Forelimb muscle (tissue), 1 donor: ENCODE data around the gene NELFA. TPM values are rescaled to one million over a fixed set of nuclear protein-coding genes. Genes with fewer than 3 reads are reported as not detected.

ENCODE experiments used
- DNase-seq: peaks from one replicate; pipeline ENCODE4 v3.0.0-alpha.2; 2013; ENCODE audit warnings: low read depth
- polyA plus RNA-seq: library from polyadenylated mRNA; unstranded; fragments of 120-200 nt; gene quantifications from one replicate; pipeline ENCODE4 v1.2.1, GENCODE V29; 2013; ENCODE audit not compliant: insufficient read length

The NELFA gene
- polyA plus RNA-seq, 1 donor = 21.7 TPM

DNA sequence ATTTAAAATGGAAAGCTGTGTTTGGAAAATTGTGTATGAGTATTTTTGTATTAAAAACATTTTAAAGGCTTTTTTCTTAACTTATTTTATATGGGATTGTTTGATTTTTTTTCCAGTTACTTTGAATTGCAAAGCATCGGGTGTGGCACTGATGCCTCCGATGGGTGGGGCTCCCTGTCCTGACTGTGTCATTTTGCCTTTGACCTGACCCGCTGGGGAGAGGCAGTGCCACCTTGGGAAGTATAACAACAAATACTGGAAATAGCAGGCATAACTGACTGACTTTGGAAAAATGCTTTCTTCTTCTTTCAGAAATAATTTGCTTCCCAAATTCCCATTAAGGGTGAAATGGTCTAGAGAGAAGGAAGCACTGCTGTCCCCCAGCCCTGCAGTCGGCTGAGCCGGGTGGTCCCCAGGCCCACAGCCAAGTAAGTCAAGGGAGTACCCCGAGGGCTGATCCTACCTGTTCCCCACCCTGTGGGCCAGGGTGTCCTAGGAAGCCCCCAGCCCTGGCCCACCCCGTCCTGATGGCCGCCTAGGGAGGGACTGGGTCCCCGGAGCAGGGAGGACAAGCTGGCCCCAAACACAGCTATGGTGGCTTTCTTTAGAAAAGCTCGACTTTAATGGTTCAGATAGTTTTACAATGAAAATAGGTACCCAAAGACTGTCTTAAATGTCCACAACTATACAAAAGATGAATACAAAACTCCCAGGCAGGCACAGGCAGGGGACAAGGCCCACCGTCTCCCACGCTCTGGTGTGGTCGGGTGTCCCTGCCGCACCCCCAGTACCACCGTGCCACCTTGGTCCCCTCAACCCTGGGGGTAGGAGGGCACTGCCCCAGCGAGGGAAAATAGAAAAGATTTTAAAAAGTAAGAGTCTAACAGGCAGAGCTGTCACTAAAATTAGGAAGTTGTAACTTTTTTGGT, 26.4 kb downstream of the NELFA start:
- DNase-seq = no peak

DNA sequence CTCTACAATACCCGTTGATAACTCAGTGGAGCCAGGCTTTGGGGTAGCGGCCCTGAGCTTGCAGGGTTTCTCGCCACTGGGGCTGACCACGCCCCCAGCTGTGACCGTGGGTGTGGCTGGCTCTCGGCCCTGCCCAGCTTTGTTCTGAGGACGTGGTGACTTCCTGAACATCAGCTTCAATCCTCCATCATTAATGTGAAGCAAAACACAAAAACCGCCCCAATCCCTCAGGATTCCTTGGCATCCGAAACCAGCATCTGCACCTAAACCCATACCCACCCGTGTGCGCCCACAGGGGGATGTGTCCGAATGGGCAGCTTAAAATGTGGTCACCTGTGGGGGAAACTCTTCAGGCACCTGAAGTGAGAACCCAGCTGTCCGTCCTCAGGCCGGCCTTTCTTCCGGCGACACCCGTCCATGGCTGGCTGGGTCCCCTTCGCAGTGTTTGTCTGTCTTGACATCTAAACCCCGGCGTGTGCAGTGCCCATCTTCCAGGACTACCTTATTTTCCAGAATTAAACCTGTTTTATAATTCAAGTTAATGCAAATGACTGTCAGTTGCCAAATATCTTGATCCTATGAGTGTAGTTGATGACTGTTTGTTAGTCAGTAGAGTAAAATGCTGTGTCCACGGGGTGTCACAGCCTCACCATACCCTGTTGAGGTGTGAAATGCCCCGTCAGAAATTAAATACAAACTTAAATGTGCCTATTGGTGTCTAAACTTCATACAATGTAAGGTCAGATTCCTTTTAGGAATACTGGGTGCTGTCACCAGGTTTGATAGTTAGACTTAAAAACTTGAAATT, 27.3 kb downstream of the NELFA start:
- no peak for DNase-seq

DNA sequence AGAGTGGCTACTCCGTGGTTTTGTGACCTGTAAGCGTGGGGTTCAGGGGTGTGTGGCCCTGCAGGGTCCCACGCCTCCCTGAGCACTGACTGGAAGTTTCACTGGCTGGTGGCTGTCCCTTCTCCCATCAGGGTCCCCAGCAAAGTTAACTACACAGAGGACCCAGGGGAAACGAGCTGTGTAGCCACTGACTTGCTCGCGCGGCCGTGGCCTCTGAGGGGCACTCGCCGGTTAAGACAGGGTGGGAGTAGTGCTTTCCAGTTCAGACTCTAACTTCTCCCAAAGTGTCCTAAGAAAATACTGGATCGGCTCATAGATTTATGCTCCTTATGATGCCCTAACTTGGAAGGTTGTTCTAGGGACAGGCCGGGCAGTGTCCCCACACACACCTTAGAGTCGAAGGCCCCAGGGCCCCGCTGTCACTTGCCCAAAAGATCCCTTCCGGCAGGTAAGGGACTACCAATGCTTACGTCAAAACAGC, 28.2 kb downstream of the NELFA start:
- DNase-seq = no peak

DNA sequence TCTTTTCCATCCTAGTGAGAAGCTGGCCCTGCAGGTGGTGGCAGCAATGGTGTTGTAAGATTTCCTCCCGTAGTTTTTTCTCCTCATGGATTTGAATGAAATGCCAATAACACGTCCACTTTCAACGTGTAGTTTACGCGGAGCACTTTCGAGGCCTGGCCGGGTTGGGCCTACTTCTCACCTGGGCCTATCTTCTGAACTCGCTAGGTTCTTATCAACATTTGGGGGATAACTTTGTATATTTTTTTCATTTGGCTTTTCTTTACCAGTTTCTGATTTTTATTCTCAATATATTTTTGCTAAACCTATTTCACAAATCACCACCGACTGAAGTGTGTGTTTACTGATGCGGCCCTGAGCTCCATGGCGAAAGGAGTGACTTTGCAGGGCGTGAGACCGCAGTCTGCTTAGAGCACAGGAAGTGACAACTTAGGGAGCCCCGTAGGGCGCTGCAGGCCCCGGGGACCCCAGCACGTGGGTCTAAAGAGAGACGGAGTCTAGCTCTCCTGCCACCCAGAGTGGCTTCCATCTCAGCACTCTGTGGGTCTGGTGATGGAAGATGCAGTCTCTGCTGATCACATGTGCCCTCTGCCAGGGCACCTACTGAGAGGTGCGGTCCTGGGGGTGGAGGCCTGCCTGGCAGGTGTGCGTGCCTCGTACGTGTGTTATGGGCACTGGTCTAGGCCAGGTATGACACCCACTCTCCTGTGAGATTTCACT, 29.1 kb downstream of the NELFA start:
- DNase-seq = no peak

- no peak for DNase-seq
Observed at GRCh38 chr4:1978741-1979476, 29.9 kb downstream of the NELFA start.

DNA sequence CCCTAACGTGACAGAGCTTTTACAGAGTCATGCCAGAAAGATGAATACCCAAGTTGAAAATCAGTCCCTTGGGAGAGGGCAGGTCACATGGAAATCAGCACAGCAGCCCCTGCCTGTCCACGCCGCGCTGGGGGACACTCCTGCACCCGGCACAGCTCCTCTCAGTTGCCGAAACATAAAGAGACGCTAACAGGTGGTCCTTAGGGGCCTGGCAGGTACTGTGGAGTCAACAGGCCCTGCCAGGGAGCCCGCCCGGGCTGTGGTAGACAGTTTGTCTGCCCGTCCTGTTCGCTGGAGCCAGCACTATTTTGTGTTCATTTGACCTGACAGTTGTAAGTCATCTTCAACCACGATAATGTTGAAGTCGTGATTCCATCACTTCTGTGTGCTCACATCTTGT, 30.5 kb downstream of the NELFA start:
- DNase-seq = no peak

DNA sequence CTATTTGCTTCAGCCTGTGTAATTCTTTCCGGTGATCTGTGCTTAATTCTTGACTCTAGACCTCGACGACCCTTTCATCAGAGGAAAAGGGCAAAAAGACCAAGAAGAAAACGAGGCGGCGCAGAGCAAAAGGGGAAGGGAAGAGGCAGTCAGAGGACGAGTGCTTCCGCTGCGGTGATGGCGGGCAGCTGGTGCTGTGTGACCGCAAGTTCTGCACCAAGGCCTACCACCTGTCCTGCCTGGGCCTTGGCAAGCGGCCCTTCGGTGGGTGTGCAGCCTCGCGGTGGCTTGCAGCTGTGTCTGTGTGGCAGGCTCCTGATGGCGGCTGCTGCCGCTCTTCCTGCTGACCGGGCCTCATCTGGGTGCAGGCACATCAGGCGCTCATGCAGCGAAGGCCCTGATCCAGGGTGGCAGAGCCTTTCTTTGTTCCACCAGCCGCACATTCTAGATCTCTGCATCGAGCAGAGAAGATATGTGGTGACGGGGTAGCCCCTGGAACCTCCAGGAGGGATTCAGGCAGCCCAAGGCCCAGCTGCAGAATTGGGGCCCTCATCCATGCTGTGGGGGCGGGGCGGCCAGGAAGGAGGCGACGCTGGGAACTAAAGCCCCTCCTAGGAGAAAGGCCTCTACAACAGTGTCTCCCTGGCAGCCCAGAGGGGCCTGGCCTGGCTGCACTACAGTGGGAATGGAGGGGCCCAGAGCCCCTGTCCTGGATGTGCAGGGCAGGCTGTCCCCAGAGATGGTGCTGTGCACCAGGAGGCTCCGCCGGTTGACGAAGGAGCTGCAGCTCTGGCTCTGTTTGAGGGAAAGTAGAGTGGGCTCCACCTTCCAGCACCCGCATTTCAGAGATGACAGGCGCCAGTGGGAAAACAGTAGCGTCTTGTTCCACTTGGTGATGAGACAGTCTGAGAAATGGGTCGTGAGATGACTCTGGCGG, 32.1 kb downstream of the NELFA start:
- no peak for DNase-seq

DNA sequence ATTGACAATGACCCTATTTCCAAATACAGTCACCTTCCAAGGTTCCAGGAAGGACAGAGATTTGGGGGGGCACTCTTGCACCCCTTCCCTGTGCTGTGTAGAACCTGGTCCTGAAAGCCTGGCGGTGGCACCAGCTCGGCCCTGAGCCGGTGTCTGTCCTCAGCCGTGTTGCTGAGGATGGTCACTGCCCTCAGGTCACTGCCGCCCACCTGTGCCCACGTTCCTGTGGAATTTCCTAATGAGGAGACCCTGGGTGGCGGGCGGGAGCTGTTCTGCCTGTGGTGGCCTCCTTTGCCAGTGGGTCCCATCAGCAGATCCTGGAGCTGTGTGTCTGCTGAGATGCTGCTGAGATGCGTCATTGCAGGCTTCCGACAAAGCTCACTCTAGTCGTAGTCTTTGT, 32.9 kb downstream of the NELFA start:
- no peak for DNase-seq

GRCh38 chr4:1975391-1975801, 33.4 kb downstream of the NELFA start:
- no peak for DNase-seq

- DNase-seq = no peak
Observed at GRCh38 chr4:1974840-1975239, 33.9 kb downstream of the NELFA start.

- no peak for DNase-seq
Observed at GRCh38 chr4:1973661-1974060, 35.1 kb downstream of the NELFA start.

DNA sequence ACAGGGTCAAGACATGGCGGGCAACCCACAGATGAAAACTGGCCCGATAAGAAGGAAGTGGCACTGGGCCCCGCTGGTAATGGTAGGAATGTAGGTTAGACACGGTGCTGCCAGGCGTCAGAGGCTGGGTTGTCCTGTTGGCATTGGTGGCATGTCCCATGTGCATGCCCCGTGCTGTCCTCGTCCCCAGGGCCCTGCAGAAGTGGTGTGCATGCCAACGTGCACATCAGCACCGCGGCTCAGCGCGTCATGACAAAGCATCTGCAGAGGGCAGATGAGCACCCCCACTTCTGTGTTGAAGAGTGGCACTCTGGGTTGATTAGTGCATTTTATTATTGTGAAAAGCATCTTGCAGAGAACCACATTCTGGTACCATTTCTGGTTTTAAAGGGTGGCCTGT, 35.6 kb downstream of the NELFA start:
- DNase-seq = no peak

DNA sequence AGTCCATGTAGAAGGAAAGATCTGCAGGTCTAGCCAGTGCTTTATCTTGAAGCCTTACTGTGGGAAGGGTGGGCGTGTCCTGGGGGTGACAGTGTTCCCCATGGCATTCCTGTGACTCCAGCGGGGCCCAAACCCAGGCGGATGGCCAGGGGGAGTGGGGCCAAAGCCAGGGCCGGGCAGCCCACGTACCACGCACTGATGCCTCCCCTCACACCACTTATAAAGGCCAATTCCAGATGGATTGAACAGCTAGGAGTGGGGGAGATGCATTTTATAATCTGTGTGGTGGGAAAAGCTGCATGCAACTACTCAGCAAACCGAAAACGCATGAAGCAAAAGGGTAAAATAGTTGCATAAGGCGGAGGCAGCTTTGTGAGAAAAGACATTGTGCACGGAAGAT, 36.4 kb downstream of the NELFA start:
- DNase-seq = no peak

DNA sequence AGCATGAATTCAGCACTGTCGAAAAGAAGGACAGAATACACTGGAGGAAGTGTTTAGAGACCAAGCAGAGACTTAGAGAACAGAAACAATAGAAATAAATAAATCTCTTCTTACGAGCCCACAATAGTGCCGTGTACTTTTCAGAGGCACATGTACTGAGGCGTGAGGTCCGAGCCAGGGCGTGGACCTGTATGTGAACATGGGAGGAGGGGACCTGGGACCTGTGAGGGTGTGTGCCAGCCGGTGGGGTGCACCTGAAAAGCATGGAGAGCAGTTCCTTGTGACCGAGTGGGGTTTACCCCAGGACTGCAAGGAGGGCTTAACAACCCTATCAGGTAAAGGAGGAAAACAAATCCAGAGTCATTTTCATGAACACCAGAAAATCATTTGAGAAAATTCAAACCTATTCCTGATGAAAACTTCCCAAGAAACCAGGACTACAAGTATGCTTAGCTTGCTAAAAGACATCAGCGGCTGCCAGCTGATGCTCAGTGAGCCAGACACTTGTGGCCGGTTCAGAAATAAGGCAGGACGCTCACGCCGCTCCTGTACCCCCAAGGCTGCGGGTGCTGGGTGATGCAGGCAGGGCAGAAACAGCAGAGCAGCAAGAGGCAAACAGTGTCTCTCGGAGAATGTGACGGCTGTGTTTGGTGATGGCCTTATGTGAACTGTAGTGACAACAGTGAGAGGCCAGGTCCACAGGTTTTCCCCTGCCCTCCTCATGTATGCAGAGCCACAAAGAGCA, 37.1 kb downstream of the NELFA start:
- DNase-seq = no peak

DNA sequence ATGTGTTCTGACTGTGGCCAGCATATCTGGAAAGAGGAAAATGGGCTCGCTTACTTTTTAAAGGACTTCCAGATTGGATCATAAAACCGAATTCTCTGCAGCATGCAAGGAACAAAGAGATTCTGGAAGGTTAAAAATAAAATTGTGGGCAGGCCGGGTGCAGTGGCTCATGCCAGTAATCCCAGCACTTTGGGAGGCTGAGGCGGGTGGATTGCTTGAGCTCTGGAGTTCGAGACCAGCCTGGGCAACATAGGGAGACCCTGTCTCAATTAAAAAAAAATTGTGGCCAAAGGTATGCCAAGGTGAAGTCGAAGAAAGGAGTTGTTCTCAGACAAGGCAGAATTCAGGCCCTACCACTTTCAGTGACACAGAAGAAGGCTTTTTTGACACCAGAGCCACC, 37.8 kb downstream of the NELFA start:
- no peak for DNase-seq

GRCh38 chr4:1969928-1970723, 38.6 kb downstream of the NELFA start:
- no peak for DNase-seq

DNA sequence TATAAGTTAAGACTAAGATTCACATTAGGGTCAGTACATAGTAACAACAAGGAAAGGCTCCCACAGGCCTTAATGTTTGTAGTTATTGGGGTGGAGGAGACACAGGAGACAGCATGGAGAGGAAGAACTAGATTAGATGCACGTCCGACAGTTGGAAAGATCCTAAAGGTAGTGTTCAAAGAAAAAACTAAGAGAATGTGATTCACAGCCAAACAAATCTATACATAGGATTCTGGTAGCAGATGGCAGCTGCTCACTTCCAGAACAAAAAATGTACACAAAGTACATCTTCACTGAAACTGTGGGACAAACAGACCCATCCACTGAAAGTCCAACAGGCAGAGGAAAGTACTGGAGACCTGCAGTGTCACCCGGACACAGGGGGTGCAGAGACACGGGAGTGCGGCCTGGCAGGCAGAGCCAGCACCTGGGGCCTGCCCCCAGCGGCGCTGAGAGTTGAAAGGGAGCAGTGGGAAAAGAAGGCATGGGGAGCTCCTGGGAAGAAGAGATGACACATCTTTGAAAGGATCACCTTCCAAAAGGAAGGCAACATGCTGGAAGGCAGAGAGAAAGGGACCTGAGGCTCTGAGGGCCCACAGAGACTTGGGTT, 40.0 kb downstream of the NELFA start:
- no peak for DNase-seq

GRCh38 chr4:1967512-1968149, 41.1 kb downstream of the NELFA start:
- no peak for DNase-seq
